H54 (cell line): Measurements from ENCODE around the gene SPG7.

ENCODE experiments used
- DNase-seq: peaks from one replicate; pipeline ENCODE4 v3.0.0; 2011; ENCODE audit warnings: low spot score, mixed read lengths; ENCODE audit not compliant: insufficient read length
- FAIRE-seq: peaks from 3 replicates; lab custom pipeline; 2011; peaks lifted over from hg19 to GRCh38; lab: Jason Lieb, UNC
- POLR2A ChIP-seq: IDR thresholded peaks from 2 replicates; pipeline ENCODE4 v1.6.1; 2011; ENCODE audit warnings: low read depth, mild to moderate bottlenecking, low read length

The SPG7 gene

GRCh38 chr16:89538286-89538685 lies 30.1 kb downstream of the SPG7 start:
- no peak for TF ChIP-seq POLR2A
- FAIRE-seq: no peak
- DNase-seq: no peak

DNA sequence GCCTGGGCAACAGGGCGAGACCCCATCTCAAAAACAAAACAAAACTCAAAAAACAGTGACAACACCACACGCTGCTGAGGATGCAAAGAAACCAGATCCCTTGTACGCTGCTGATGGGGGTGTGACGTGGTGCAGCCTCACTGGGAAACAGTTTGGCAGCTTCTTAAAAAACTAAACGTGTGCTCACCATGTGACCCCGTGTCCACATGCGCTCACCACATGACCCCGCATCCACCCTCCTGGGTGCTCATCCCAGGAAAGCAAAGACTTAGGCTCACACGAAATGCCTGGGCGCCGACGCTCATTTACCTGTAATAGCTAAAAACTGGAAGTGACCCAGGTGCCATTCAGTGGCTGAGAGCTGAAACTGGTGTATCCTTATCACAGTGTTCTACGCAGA lies 32.4 kb downstream of the SPG7 start:
- FAIRE-seq: no peak
- no peak for TF ChIP-seq POLR2A

GRCh38 chr16:89541792-89542191 lies 33.6 kb downstream of the SPG7 start:
- DNase-seq (no peak), FAIRE-seq (no peak)
- no peak for TF ChIP-seq POLR2A

More for the DNA sequence above, 32.4 kb downstream of the SPG7 start:
- DNase-seq: no peak

- FAIRE-seq: no peak
Observed at GRCh38 chr16:89544113-89544512, 35.9 kb downstream of the SPG7 start.

GRCh38 chr16:89544713-89545043 lies 36.5 kb downstream of the SPG7 start:
- DNase-seq: no peak
- TF ChIP-seq POLR2A: no peak
- no peak for FAIRE-seq

More at GRCh38 chr16:89544113-89544512, 35.9 kb downstream of the SPG7 start:
- no peak for DNase-seq
- TF ChIP-seq POLR2A: no peak

- no peak for DNase-seq
- no peak for FAIRE-seq
- no peak for TF ChIP-seq POLR2A
Observed at GRCh38 chr16:89545044-89545830, 37.0 kb downstream of the SPG7 start.

GRCh38 chr16:89545831-89546574 lies 37.8 kb downstream of the SPG7 start:
- FAIRE-seq (no peak), DNase-seq (no peak)
- no peak for TF ChIP-seq POLR2A

GRCh38 chr16:89546781-89547180 lies 38.6 kb downstream of the SPG7 start:
- FAIRE-seq (no peak), DNase-seq (no peak)
- TF ChIP-seq POLR2A: no peak

GRCh38 chr16:89547291-89547690 lies 39.1 kb downstream of the SPG7 start:
- DNase-seq (no peak), FAIRE-seq (no peak)
- no peak for TF ChIP-seq POLR2A

GRCh38 chr16:89547860-89548259 lies 39.7 kb downstream of the SPG7 start:
- FAIRE-seq: no peak
- no peak for TF ChIP-seq POLR2A
- no peak for DNase-seq

GRCh38 chr16:89548344-89549006 lies 40.3 kb downstream of the SPG7 start:
- DNase-seq (no peak), FAIRE-seq (no peak)
- no peak for TF ChIP-seq POLR2A

DNA sequence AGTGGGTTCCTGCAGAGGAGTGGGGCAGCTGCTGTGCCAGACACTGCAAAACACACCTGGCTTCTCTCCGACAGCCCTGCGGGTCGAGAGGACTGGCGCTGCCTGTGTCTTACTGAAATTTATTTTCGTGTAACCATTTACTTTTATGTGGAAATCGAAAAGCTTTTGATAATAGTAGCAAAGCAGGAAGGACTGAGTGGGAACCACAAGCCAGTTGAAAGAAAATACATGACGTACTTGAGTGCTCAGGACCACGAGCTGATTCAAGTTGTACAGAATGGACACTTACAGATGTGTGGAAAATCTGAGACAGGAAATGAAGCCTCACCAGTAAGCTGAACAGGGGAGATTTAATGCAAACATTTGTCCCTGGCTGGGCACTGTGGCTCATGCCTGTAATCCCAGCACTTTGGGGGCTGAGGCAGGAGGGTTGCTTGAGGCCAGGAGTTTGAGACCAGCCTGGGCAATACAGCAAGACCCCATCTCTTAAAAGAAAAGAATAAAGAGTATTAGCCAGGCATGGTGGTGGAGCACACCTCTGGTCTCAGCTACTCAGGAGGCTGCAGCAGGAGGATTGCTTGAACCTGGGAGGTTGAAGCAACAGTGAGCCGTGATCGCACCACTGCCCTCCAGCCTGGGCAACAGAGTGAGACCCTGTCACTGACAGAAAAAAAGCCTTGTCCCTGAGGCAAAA lies 41.0 kb downstream of the SPG7 start:
- no peak for DNase-seq
- FAIRE-seq: no peak
- TF ChIP-seq POLR2A: no peak

DNA sequence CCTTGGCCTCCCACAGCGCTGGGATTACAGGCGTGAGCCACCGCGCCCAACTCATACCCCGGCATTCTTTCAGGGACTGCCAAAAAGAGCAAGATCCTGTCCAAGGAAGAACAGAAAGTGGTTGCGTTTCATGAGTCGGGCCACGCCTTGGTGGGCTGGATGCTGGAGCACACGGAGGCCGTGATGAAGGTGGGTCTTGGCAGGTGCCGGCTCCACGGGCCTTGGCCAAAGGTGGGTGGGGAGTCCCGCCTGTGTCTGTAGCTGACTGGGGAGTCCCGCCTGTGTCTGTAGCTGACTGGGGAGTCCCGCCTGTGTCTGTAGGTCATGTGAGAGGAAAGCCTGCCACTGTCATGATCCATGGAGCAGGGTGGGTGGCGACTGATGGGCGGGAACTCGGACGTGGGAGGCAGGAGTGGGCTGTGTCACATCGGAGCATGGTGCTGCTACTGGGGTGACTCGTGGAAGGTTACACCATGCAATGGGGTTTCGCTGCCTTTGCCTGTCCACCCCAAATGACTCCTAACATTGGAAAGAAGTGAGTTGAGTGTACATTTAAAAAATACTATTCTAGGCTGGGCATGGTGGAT lies 42.3 kb downstream of the SPG7 start:
- no peak for FAIRE-seq

More for the DNA sequence above, 42.3 kb downstream of the SPG7 start:
- TF ChIP-seq POLR2A: no peak
- no peak for DNase-seq
